ENCODE data around the gene SPINT1. TPM values are rescaled to one million over a fixed set of nuclear protein-coding genes. Genes with fewer than 3 reads are reported as not detected.

SPINT1 gene
- total RNA-seq, 4 donors from 2014 or later: 84.3 to 143 (median 113) TPM

DNA sequence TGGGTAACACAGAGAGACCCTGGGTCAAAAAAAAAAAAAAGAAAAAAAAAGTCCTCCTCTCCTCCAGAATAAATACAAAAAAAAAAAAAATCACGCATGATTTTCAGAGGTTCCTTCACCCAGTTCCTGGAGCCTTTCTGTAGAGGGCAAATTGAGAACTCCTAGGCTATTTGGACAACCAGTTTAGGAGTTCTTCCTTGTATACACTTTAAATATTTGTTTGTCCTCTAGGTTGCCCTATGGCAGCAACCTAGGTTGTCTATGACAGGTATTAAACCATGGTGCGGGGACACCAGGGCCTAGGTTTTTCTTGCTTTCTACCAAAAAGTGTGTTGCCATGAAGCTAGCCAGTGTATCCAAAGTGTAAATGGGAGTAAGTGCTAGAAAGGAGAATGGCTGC lies 40.8 kb upstream of the SPINT1 start:
- TF ChIP-seq, protein P1, sequence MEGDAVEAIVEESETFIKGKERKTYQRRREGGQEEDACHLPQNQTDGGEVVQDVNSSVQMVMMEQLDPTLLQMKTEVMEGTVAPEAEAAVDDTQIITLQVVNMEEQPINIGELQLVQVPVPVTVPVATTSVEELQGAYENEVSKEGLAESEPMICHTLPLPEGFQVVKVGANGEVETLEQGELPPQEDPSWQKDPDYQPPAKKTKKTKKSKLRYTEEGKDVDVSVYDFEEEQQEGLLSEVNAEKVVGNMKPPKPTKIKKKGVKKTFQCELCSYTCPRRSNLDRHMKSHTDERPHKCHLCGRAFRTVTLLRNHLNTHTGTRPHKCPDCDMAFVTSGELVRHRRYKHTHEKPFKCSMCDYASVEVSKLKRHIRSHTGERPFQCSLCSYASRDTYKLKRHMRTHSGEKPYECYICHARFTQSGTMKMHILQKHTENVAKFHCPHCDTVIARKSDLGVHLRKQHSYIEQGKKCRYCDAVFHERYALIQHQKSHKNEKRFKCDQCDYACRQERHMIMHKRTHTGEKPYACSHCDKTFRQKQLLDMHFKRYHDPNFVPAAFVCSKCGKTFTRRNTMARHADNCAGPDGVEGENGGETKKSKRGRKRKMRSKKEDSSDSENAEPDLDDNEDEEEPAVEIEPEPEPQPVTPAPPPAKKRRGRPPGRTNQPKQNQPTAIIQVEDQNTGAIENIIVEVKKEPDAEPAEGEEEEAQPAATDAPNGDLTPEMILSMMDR (IDR thresholded peaks at IDR 0.05): no peak
- no peak for TF ChIP-seq POLR2A (IDR thresholded peaks at IDR 0.05)
- H3K27ac ChIP-seq: no peak overlapping the region
- 84 to 93% methylated on average over 2 of the region's 2 CpGs for WGBS, 2 donors

DNA sequence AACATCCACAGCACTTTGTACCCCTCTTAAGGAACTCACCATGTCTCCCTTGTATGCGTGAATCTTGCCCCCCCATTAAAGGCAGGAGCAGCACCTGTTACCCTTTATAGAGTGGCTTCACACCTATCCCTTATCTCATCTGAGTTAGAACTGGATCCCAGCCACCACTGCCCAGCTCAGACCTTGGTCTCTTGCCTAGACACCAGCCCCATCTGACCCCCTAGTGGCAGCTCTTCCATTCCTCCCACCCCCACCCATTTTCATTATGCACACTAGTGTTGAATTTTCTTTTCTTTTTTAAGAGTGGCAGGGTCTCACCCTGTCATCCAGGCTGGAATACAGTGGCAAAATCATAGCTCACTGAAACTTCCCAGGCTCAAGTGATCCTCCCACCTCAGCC lies 40.2 kb upstream of the SPINT1 start:
- no peaks in the 10 kb centered on the region for H3K36me3 ChIP-seq
- peaks cover 10 to 19% of the 10 kb centered on the region in 2 donors for H3K4me1 ChIP-seq
- H3K9me3 ChIP-seq: no peaks in the 10 kb centered on the region
- WGBS, 2 donors: 92 to 98% methylated on average over 1 of the region's 1 CpG
- DNase-seq: no peak
- TF ChIP-seq, protein P1 (IDR thresholded peaks at IDR 0.05): no peak
- no peak for TF ChIP-seq POLR2A (IDR thresholded peaks at IDR 0.05)
- intact Hi-C loops (cut with DNase I): no loop called here
- no peak overlapping the region for H3K27ac ChIP-seq
- H3K4me3 ChIP-seq (replicated peaks in 1 of 3): no peak overlapping the region
- no peaks in the 10 kb centered on the region for H3K27me3 ChIP-seq

More for the DNA sequence above, 40.8 kb upstream of the SPINT1 start:
- no peaks in the 10 kb centered on the region for H3K9me3 ChIP-seq
- intact Hi-C loops (cut with DNase I): no loop called here
- peaks cover 10 to 15% of the 10 kb centered on the region in 2 donors for H3K4me1 ChIP-seq
- H3K27me3 ChIP-seq: no peaks in the 10 kb centered on the region
- H3K4me3 ChIP-seq (replicated peaks in 1 of 3): no peak overlapping the region
- no peaks in the 10 kb centered on the region for H3K36me3 ChIP-seq
- DNase-seq: no peak

DNA sequence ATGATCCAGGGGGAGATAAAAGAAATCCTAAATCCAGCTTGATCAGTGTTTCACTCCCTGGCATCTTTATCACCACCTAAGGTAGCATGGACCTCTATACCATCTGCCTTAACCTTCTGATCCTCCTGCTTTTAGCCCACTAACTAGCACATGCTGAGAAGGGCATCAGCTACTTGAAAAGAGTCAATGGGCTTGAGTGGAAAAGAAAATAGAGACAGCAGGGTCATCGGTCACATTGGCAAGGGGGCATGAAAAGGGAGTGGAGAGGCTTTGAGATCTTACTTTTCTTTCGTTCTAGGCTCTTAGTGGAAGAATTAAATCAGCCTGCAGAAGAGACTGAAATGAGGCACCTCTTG lies 37.2 kb upstream of the SPINT1 start:
- WGBS, 2 donors: 0 to 3% methylated on average over 2 of the region's 2 CpGs
- H3K27me3 ChIP-seq: no peaks in the 10 kb centered on the region
- intact Hi-C loops (cut with DNase I): no loop called here

DNA sequence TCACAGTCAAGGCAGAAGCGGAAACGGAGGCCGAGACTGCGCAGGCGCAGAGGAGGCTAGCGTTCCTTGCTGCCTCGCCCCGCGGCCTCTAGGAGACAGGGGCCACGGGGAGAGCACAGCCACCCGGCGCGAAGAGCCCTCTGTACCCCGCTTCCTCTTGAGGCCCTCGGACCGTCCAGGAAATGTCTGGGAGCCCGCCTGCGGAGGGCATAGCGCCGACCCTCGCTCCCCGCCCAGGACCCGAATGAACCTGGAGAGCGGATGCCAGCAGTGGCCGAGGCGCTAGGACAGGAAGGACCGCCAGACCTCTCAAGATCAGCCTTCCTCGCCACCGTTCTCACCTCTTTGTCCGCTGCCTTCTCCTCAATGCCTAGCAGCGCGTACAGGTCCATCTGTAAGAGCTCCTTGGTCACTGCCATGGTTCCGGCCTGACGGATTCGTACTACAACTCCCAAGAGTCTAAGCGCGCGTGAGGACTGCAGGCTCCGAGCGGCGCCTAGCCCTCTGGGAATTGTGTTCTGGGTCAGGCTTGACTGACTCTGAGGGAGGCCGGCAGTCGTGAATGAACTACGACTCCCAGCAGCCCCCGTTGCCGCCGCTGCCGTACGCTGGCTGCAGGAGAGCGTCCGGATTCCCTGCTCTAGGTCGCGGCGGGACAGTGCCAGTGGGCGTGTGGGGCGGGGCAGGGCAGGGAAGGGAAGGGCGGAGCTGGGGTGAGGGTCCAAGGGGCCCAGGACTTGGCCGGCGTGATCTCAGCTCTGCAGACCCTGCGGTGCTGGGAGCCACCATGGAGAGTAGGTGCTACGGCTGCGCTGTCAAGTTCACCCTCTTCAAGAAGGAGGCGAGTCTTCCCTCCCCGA lies 36.6 kb upstream of the SPINT1 start, which contains the start of the genes DNAJC17 and ZFYVE19:
Gene DNAJC17, minus strand, starts transcription at position 446 of the 860 bp plus-strand sequence. Its CDS starts 27 bp downstream, at position 419.
Gene ZFYVE19, plus strand, starts transcription at position 62 of the 860 bp plus-strand sequence. Its CDS starts 501 bp downstream, at position 563.
- Histone ChIP-seq H3K4me3 (replicated peaks in 1 of 3) (peak within 1 kb of the TSS; percentile 76 to 99 (median 84)), H3K4me1 (peaks cover 10 to 19% of the 10 kb centered on the region in 2 donors), H3K9me3 (no peaks in the 10 kb centered on the region), H3K27ac (peak within 1 kb of the TSS; percentile 84 to 94 (median 91)), H3K36me3 (peaks cover 0 to 3% of the 10 kb centered on the region in 2 donors), H3K27me3 (no peaks in the 10 kb centered on the region)
- TF ChIP-seq POLR2A (IDR thresholded peaks at IDR 0.05): peak in 1 of 2 donors; percentile 45
- TF ChIP-seq, protein P1 (IDR thresholded peaks at IDR 0.05): peak in 2 of 6 experiments; percentile 12 to 17
- intact Hi-C loops (cut with DNase I): no loop called here
- WGBS, 2 donors: 0% methylated on average over 25 to 54 of the region's 64 CpGs
- peak; percentile 97 for DNase-seq

More for the DNA sequence above, 37.2 kb upstream of the SPINT1 start:
- no peak for DNase-seq
- Histone ChIP-seq H3K27ac (peak overlapping the region; percentile 84 to 94 (median 91)), H3K4me3 (replicated peaks in 1 of 3) (peak overlapping the region; percentile 76 to 99 (median 84)), H3K9me3 (no peaks in the 10 kb centered on the region), H3K36me3 (peaks cover 0 to 3% of the 10 kb centered on the region in 2 donors), H3K4me1 (peaks cover 10 to 19% of the 10 kb centered on the region in 2 donors)
- TF ChIP-seq POLR2A (IDR thresholded peaks at IDR 0.05): no peak

DNA sequence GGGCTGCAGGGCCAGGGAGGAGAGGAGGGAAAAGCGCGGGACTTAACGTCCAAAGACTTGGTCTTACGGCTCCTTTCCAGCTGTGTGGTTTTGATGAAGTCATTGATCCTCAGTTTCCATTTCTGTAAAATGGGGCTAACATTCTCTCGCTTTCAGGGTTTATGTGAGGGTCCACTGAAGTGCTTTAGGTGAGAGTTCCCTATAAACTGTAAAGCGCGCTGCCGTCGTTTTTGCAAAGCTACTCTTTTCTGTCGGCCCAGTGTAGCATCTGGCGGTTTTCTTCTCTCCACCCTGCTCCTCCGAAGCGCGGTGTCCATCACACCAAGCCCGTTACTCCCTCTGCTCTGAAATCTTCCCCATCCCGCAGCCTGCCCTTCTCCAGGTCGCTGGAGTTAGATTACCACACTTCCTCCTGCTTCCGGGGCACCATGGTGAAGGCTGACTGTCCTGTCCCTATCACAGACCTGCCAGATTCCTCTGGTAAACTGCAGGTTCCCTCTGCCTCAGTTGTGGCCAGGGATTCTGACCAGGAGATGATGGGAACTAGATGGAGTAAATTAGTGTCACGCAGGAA lies 35.9 kb upstream of the SPINT1 start:
- H3K27ac ChIP-seq: peak overlapping the region in 2 of 3 donors; percentile 91 to 94

More for the DNA sequence above, 35.9 kb upstream of the SPINT1 start:
- WGBS, 2 donors: 23 to 63% methylated on average over 19 of the region's 19 CpGs
- intact Hi-C loops (cut with DNase I): no loop called here
- DNase-seq: no peak
- peaks cover 0 to 3% of the 10 kb centered on the region in 2 donors for H3K36me3 ChIP-seq
- peaks cover 10 to 19% of the 10 kb centered on the region in 2 donors for H3K4me1 ChIP-seq
- peak overlapping the region in 2 of 3 donors; percentile 76 to 84 for H3K4me3 ChIP-seq (replicated peaks in 1 of 3)
- no peaks in the 10 kb centered on the region for H3K9me3 ChIP-seq
- H3K27me3 ChIP-seq: no peaks in the 10 kb centered on the region
- TF ChIP-seq, protein P1 (IDR thresholded peaks at IDR 0.05): no peak
- TF ChIP-seq POLR2A (IDR thresholded peaks at IDR 0.05): no peak
